Measurements from ENCODE around the gene DIP2C.

DIP2C gene

GRCh38 chr10:725786-726185 is 36.3 kb upstream of the DIP2C start:
- CTCF ChIA-PET = no interaction called here
- POLR2A ChIA-PET = no interaction called here
- TF ChIP-seq HDGF (IDR thresholded peaks at IDR 0.05; ENCODE audit: borderline replicate concordance) (no peak), FOXK2 (IDR thresholded peaks at IDR 0.05) (no peak), FOXM1 (IDR thresholded peaks at IDR 0.05; ENCODE audit: borderline replicate concordance) (no peak), NFRKB (IDR thresholded peaks at IDR 0.05) (no peak)
- no peak for DNase-seq (ENCODE audit: extremely low spot score)

- no peak for TF ChIP-seq LEF1 (IDR thresholded peaks at IDR 0.05; ENCODE audit: borderline replicate concordance)
- TF ChIP-seq ELF4 (IDR thresholded peaks at IDR 0.05) = no peak
- TF ChIP-seq BHLHE40 (IDR thresholded peaks at IDR 0.05; ENCODE audit: borderline replicate concordance) = no peak
- TF ChIP-seq ZNF384 (IDR thresholded peaks at IDR 0.05) = no peak
- no peak for TF ChIP-seq CTBP1 (IDR thresholded peaks at IDR 0.05; ENCODE audit: borderline replicate concordance)
- TF ChIP-seq FOXM1 (IDR thresholded peaks at IDR 0.05; ENCODE audit: borderline replicate concordance) = no peak
- TF ChIP-seq L3MBTL2 (conservative IDR thresholded peaks at IDR 0.05) = no peak
- no peak for TF ChIP-seq FOXK2 (IDR thresholded peaks at IDR 0.05)
- TF ChIP-seq SUZ12 (IDR thresholded peaks at IDR 0.05) = no peak
- TF ChIP-seq FOXA1 (IDR thresholded peaks at IDR 0.05) = no peak
- no peak for TF ChIP-seq TARDBP (IDR thresholded peaks at IDR 0.05)
- TF ChIP-seq PKNOX1 (IDR thresholded peaks at IDR 0.05) = no peak
- no peak for TF ChIP-seq ARNT (IDR thresholded peaks at IDR 0.05)
- TF ChIP-seq NFRKB (IDR thresholded peaks at IDR 0.05) = no peak
- ChIA-PET CTCF (interaction anchor here (0.6 kb wide), 1 partner anchor 742 kb away, joined by 3 read pairs; no protein-coding TSS in a partner anchor), POLR2A (no interaction called here)
- DNase-seq (ENCODE audit: extremely low spot score) = no peak
Observed at GRCh38 chr10:725302-725701, 35.8 kb upstream of the DIP2C start.

GRCh38 chr10:723973-724372 is 34.5 kb upstream of the DIP2C start:
- no peak for DNase-seq (ENCODE audit: extremely low spot score)
- CTCF ChIA-PET = no interaction called here
- POLR2A ChIA-PET = no interaction called here
- no peak for TF ChIP-seq ELF4 (IDR thresholded peaks at IDR 0.05)
- TF ChIP-seq L3MBTL2 (conservative IDR thresholded peaks at IDR 0.05) = no peak
- TF ChIP-seq ZNF384 (IDR thresholded peaks at IDR 0.05) = no peak
- TF ChIP-seq CTBP1 (IDR thresholded peaks at IDR 0.05; ENCODE audit: borderline replicate concordance) = no peak
- no peak for TF ChIP-seq PKNOX1 (IDR thresholded peaks at IDR 0.05)
- TF ChIP-seq FOXM1 (IDR thresholded peaks at IDR 0.05; ENCODE audit: borderline replicate concordance) = no peak
- TF ChIP-seq ARNT (IDR thresholded peaks at IDR 0.05) = no peak
- no peak for TF ChIP-seq HDGF (IDR thresholded peaks at IDR 0.05; ENCODE audit: borderline replicate concordance)
- no peak for TF ChIP-seq FOXA1 (IDR thresholded peaks at IDR 0.05)
- no peak for TF ChIP-seq FOXK2 (IDR thresholded peaks at IDR 0.05)
- no peak for TF ChIP-seq SP1 (IDR thresholded peaks at IDR 0.05)
- no peak for TF ChIP-seq TARDBP (IDR thresholded peaks at IDR 0.05)
- no peak for TF ChIP-seq BHLHE40 (IDR thresholded peaks at IDR 0.05; ENCODE audit: borderline replicate concordance)
- no peak for TF ChIP-seq SUZ12 (IDR thresholded peaks at IDR 0.05)
- no peak for TF ChIP-seq LEF1 (IDR thresholded peaks at IDR 0.05; ENCODE audit: borderline replicate concordance)
- TF ChIP-seq NFRKB (IDR thresholded peaks at IDR 0.05) = no peak

GRCh38 chr10:722281-723060 is 33.0 kb upstream of the DIP2C start:
- ChIA-PET CTCF (no interaction called here), POLR2A (no interaction called here)
- DNase-seq (ENCODE audit: extremely low spot score) = no peak
- TF ChIP-seq PKNOX1 (IDR thresholded peaks at IDR 0.05) (no peak), CTBP1 (IDR thresholded peaks at IDR 0.05; ENCODE audit: borderline replicate concordance) (no peak), TARDBP (IDR thresholded peaks at IDR 0.05) (no peak)

- no peak for DNase-seq (ENCODE audit: extremely low spot score)
- POLR2A ChIA-PET = no interaction called here
- TF ChIP-seq NFRKB (IDR thresholded peaks at IDR 0.05) = no peak
- TF ChIP-seq LEF1 (IDR thresholded peaks at IDR 0.05; ENCODE audit: borderline replicate concordance) = no peak
- no peak for TF ChIP-seq ELF4 (IDR thresholded peaks at IDR 0.05)
- TF ChIP-seq FOXA1 (IDR thresholded peaks at IDR 0.05) = no peak
- TF ChIP-seq SP1 (IDR thresholded peaks at IDR 0.05) = no peak
- TF ChIP-seq ZNF384 (IDR thresholded peaks at IDR 0.05) = no peak
- TF ChIP-seq FOXM1 (IDR thresholded peaks at IDR 0.05; ENCODE audit: borderline replicate concordance) = no peak
- TF ChIP-seq FOXK2 (IDR thresholded peaks at IDR 0.05) = no peak
- no peak for TF ChIP-seq BHLHE40 (IDR thresholded peaks at IDR 0.05; ENCODE audit: borderline replicate concordance)
- no peak for TF ChIP-seq TARDBP (IDR thresholded peaks at IDR 0.05)
- TF ChIP-seq L3MBTL2 (conservative IDR thresholded peaks at IDR 0.05) = no peak
- TF ChIP-seq ARNT (IDR thresholded peaks at IDR 0.05) = no peak
- TF ChIP-seq CTBP1 (IDR thresholded peaks at IDR 0.05; ENCODE audit: borderline replicate concordance) = no peak
- no peak for TF ChIP-seq HDGF (IDR thresholded peaks at IDR 0.05; ENCODE audit: borderline replicate concordance)
- TF ChIP-seq PKNOX1 (IDR thresholded peaks at IDR 0.05) = no peak
- no peak for TF ChIP-seq SUZ12 (IDR thresholded peaks at IDR 0.05)
- CTCF ChIA-PET = no interaction called here
Observed at GRCh38 chr10:718143-718700, 28.8 kb upstream of the DIP2C start.

All from HEK293T (cell line).